HL-60 (cell line): ENCODE results near the gene MAGEF1.

Experiments used
- GABPA ChIP-seq: IDR thresholded peaks from 2 replicates; pipeline ENCODE4 v1.6.1; 2012; ENCODE audit warnings: low read depth
- POLR2AphosphoS5 ChIP-seq: IDR thresholded peaks from 2 replicates; pipeline ENCODE4 v1.6.1; 2012; ENCODE audit warnings: low read depth
- SPI1 ChIP-seq: IDR thresholded peaks from 2 replicates; pipeline ENCODE4 v1.6.1; 2012; ENCODE audit warnings: low read depth, mild to moderate bottlenecking, borderline replicate concordance
- TF ChIP-seq, protein P1 (sequence below): IDR thresholded peaks from one replicate; pipeline ENCODE4 v1.5.1; 2011; ENCODE audit warnings: low read length, control low read depth, inconsistent platforms; ENCODE audit not compliant: insufficient read depth
- TF ChIP-seq, protein P2 (sequence below): IDR thresholded peaks from 2 replicates; pipeline ENCODE4 v1.6.1; 2012; ENCODE audit warnings: low read depth; ENCODE audit not compliant: insufficient replicate concordance

DNA sequence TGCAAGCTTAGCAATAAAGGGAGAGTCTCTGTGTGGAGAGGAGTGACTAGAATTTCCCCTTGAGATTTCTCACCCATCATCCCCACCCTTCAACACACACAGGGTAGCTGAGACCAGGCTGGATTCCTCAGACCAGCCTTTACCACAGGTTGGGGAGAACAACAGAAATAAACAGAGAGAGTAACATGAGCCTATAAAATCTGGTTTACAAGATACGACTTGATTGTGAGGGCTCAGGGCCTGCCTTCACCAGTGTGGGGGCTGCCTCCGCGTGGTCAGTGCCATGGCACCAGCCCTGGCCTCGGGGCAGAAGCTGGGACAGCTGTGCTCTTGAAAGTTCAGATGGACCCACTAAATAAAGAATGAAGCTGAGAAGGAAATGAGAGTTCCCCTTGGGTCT is 14.6 kb upstream of the MAGEF1 start:
- TF ChIP-seq, protein P1, sequence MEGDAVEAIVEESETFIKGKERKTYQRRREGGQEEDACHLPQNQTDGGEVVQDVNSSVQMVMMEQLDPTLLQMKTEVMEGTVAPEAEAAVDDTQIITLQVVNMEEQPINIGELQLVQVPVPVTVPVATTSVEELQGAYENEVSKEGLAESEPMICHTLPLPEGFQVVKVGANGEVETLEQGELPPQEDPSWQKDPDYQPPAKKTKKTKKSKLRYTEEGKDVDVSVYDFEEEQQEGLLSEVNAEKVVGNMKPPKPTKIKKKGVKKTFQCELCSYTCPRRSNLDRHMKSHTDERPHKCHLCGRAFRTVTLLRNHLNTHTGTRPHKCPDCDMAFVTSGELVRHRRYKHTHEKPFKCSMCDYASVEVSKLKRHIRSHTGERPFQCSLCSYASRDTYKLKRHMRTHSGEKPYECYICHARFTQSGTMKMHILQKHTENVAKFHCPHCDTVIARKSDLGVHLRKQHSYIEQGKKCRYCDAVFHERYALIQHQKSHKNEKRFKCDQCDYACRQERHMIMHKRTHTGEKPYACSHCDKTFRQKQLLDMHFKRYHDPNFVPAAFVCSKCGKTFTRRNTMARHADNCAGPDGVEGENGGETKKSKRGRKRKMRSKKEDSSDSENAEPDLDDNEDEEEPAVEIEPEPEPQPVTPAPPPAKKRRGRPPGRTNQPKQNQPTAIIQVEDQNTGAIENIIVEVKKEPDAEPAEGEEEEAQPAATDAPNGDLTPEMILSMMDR, result no peak
- no peak for TF ChIP-seq POLR2AphosphoS5
- TF ChIP-seq, protein P2, sequence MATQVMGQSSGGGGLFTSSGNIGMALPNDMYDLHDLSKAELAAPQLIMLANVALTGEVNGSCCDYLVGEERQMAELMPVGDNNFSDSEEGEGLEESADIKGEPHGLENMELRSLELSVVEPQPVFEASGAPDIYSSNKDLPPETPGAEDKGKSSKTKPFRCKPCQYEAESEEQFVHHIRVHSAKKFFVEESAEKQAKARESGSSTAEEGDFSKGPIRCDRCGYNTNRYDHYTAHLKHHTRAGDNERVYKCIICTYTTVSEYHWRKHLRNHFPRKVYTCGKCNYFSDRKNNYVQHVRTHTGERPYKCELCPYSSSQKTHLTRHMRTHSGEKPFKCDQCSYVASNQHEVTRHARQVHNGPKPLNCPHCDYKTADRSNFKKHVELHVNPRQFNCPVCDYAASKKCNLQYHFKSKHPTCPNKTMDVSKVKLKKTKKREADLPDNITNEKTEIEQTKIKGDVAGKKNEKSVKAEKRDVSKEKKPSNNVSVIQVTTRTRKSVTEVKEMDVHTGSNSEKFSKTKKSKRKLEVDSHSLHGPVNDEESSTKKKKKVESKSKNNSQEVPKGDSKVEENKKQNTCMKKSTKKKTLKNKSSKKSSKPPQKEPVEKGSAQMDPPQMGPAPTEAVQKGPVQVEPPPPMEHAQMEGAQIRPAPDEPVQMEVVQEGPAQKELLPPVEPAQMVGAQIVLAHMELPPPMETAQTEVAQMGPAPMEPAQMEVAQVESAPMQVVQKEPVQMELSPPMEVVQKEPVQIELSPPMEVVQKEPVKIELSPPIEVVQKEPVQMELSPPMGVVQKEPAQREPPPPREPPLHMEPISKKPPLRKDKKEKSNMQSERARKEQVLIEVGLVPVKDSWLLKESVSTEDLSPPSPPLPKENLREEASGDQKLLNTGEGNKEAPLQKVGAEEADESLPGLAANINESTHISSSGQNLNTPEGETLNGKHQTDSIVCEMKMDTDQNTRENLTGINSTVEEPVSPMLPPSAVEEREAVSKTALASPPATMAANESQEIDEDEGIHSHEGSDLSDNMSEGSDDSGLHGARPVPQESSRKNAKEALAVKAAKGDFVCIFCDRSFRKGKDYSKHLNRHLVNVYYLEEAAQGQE, result no peak
- TF ChIP-seq GABPA, result no peak
- TF ChIP-seq SPI1, result no peak
